HepG2 (cell line): ENCODE results near the gene OR5M11. TPM values are rescaled to one million over a fixed set of nuclear protein-coding genes. Genes with fewer than 3 reads are reported as not detected.

ENCODE experiments used
- AKNA ChIP-seq: sonication (generic); formaldehyde crosslinking; IDR thresholded peaks from 2 replicates; pipeline ENCODE4 v1.4.0; 2020; ENCODE audit warnings: missing genetic modification reagents, borderline replicate concordance
- CCDC6 ChIP-seq: sonication (generic); formaldehyde crosslinking; IDR thresholded peaks from 2 replicates; pipeline ENCODE4 v1.8.1; 2022; ENCODE audit warnings: mild to moderate bottlenecking, missing genetic modification reagents, moderate library complexity
- CHD2 ChIP-seq: IDR thresholded peaks from 2 replicates; pipeline ENCODE4 v1.6.1; 2011; ENCODE audit warnings: low read depth, low read length, improper control_type of control experiment
- DZIP1 ChIP-seq: sonication (generic); formaldehyde crosslinking; IDR thresholded peaks from 2 replicates; pipeline ENCODE4 v1.5.0; 2020; ENCODE audit warnings: mild to moderate bottlenecking, missing genetic modification reagents
- EEA1 ChIP-seq: sonication (generic); formaldehyde crosslinking; IDR thresholded peaks from 2 replicates; pipeline ENCODE4 v1.5.1; 2020; ENCODE audit warnings: mild to moderate bottlenecking, missing genetic modification reagents, borderline replicate concordance
- HNF4A ChIP-seq: sonication (generic); formaldehyde crosslinking; IDR thresholded peaks from 2 replicates; pipeline ENCODE4 v1.4.0; 2020; ENCODE audit warnings: missing genetic modification reagents
- ISX ChIP-seq: sonication (generic); formaldehyde crosslinking; conservative IDR thresholded peaks from 2 replicates; pipeline ENCODE4 v1.5.0; 2020; ENCODE audit warnings: missing genetic modification reagents
- KLF9 ChIP-seq: IDR thresholded peaks from 2 replicates; pipeline ENCODE4 v1.6.1; 2016; ENCODE audit warnings: low read depth
- MED13 ChIP-seq: sonication (generic); formaldehyde crosslinking; IDR thresholded peaks from 2 replicates; pipeline ENCODE4 v1.5.0; 2020; ENCODE audit warnings: missing genetic modification reagents
- MZF1 ChIP-seq: sonication (generic); formaldehyde crosslinking; IDR thresholded peaks from 2 replicates; pipeline ENCODE4 v1.8.1; 2023; ENCODE audit warnings: mild to moderate bottlenecking, missing genetic modification reagents, borderline replicate concordance
- ZNF12 ChIP-seq: sonication (generic); formaldehyde crosslinking; IDR thresholded peaks from 2 replicates; pipeline ENCODE4 v1.5.0; 2020; ENCODE audit warnings: missing genetic modification reagents
- ZNF687 ChIP-seq: sonication (generic); formaldehyde crosslinking; IDR thresholded peaks from 2 replicates; pipeline ENCODE4 v1.5.1; 2020; ENCODE audit warnings: mild to moderate bottlenecking, missing genetic modification reagents, moderate library complexity
- polyA plus RNA-seq, 8 experiments: library from polyadenylated mRNA; depleted of rRNA in 3 of 8; stranded (reverse) in 7 of 8; unstranded in 1 of 8; fragments of >200 nt; fragmentation: Illumina TruSeq in 4 of 8; extraction: Trizol in 4 of 8; gene quantifications; 2 replicates each; pipeline versions ENCODE4 v1.2.1 to v1.2.3, GENCODE V29; 2011 to 2016; ENCODE audit warnings: low read depth in 4 of 8, missing spikeins in 1 of 8, mixed read lengths in 1 of 8; ENCODE audit not compliant: insufficient read depth in 1 of 8
- total RNA-seq, 5 experiments: library from RNA; depleted of rRNA; stranded (reverse); fragments of >200 nt; fragmentation: Illumina TruSeq; extraction: Trizol; gene quantifications; 2 replicates each; pipeline ENCODE4 v1.2.3, GENCODE V29; 2016; ENCODE audit warnings: low read depth in 1 of 5
- TF ChIP-seq, protein P1 (sequence below): sonication (generic); formaldehyde crosslinking; IDR thresholded peaks from 2 replicates; pipeline ENCODE4 v1.4.0; 2020; ENCODE audit warnings: missing genetic modification reagents

OR5M11 gene
- total and polyA plus RNA-seq, 2 of the 13 experiments (the other 11 are each of a cell fraction or from before 2014, with no cell fraction given), result not detected

- TF ChIP-seq DZIP1 (CRISPR knock-in tag) (no peak), ZNF687 (CRISPR knock-in tag) (no peak), ISX (no peak), MED13 (no peak), HNF4A (CRISPR knock-in tag) (no peak), CCDC6 (CRISPR knock-in tag) (no peak), EEA1 (CRISPR knock-in tag) (no peak), ZNF12 (CRISPR knock-in tag) (no peak), MZF1 (CRISPR knock-in tag) (no peak), CHD2 (no peak), KLF9 (CRISPR knock-in tag) (no peak), AKNA (no peak)
- TF ChIP-seq, protein P1, sequence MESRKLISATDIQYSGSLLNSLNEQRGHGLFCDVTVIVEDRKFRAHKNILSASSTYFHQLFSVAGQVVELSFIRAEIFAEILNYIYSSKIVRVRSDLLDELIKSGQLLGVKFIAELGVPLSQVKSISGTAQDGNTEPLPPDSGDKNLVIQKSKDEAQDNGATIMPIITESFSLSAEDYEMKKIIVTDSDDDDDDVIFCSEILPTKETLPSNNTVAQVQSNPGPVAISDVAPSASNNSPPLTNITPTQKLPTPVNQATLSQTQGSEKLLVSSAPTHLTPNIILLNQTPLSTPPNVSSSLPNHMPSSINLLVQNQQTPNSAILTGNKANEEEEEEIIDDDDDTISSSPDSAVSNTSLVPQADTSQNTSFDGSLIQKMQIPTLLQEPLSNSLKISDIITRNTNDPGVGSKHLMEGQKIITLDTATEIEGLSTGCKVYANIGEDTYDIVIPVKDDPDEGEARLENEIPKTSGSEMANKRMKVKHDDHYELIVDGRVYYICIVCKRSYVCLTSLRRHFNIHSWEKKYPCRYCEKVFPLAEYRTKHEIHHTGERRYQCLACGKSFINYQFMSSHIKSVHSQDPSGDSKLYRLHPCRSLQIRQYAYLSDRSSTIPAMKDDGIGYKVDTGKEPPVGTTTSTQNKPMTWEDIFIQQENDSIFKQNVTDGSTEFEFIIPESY, result no peak
Measured at GRCh38 chr11:56497010-56497409, 46.0 kb downstream of the OR5M11 start (continued).
